ENCODE data around the gene NOVA2. TPM values are rescaled to one million over a fixed set of nuclear protein-coding genes. Genes with fewer than 3 reads are reported as not detected.

NOVA2 gene
- total and polyA plus RNA-seq, 9 of the 15 experiments (the other 6 are each of a cell fraction or from before 2014, with no cell fraction given): not detected

- TF ChIP-seq, protein P1, sequence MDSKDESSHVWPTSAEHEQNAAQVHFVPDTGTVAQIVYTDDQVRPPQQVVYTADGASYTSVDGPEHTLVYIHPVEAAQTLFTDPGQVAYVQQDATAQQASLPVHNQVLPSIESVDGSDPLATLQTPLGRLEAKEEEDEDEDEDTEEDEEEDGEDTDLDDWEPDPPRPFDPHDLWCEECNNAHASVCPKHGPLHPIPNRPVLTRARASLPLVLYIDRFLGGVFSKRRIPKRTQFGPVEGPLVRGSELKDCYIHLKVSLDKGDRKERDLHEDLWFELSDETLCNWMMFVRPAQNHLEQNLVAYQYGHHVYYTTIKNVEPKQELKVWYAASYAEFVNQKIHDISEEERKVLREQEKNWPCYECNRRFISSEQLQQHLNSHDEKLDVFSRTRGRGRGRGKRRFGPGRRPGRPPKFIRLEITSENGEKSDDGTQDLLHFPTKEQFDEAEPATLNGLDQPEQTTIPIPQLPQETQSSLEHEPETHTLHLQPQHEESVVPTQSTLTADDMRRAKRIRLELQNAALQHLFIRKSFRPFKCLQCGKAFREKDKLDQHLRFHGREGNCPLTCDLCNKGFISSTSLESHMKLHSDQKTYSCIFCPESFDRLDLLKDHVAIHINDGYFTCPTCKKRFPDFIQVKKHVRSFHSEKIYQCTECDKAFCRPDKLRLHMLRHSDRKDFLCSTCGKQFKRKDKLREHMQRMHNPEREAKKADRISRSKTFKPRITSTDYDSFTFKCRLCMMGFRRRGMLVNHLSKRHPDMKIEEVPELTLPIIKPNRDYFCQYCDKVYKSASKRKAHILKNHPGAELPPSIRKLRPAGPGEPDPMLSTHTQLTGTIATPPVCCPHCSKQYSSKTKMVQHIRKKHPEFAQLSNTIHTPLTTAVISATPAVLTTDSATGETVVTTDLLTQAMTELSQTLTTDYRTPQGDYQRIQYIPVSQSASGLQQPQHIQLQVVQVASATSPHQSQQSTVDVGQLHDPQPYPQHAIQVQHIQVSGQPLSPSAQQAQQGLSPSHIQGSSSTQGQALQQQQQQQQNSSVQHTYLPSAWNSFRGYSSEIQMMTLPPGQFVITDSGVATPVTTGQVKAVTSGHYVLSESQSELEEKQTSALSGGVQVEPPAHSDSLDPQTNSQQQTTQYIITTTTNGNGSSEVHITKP (IDR thresholded peaks at IDR 0.05; ENCODE audit: partially characterized antibody): no peak
- TF ChIP-seq HMG20A (CRISPR knock-in tag; conservative IDR thresholded peaks at IDR 0.05) (no peak), BCLAF1 (IDR thresholded peaks at IDR 0.05; ENCODE audit: borderline replicate concordance in 1 of 2, control insufficient read depth in 1 of 2, low read depth in 2 of 2, low read length in 1 of 2) (no peak), ZMIZ1 (IDR thresholded peaks at IDR 0.05; ENCODE audit: low read depth in 2 of 2, low read length in 2 of 2) (no peak), NEUROD1 (IDR thresholded peaks at IDR 0.05; ENCODE audit: borderline replicate concordance, low read depth, low read length, partially characterized antibody) (peak; percentile 59), NFYB (IDR thresholded peaks at IDR 0.05; ENCODE audit: extremely low read depth, insufficient read length) (peak; percentile 99), RBM15 (IDR thresholded peaks at IDR 0.05; ENCODE audit: insufficient read depth, low read length) (no peak), UBTF (IDR thresholded peaks at IDR 0.05; ENCODE audit: borderline replicate concordance in 1 of 2, low read depth in 2 of 2, low read length in 2 of 2) (peak in 1 of 2 experiments; percentile 52; a peak in 1 of 4 replicates), XRCC5 (IDR thresholded peaks at IDR 0.05; ENCODE audit: low read depth, low read length) (no peak), NRF1 (conservative IDR thresholded peaks at IDR 0.05 in 1 of 2, IDR thresholded peaks at IDR 0.05 in 1 of 2) (peak; percentile 90 to 92), ARID2 (IDR thresholded peaks at IDR 0.05) (no peak), GATAD2A (IDR thresholded peaks at IDR 0.05) (no peak), JUNB (CRISPR knock-in tag; conservative IDR thresholded peaks at IDR 0.05) (no peak)
Observed at GRCh38 chr19:45927565-45928261, 46.0 kb downstream of the NOVA2 start (continued).
